CD14-positive monocyte (primary cell): ENCODE results near the gene ZNF680. TPM values are rescaled to one million over a fixed set of nuclear protein-coding genes. Genes with fewer than 3 reads are reported as not detected.

Source experiments
- DNase-seq, 3 donors: peaks; one replicate each; pipeline ENCODE4 v3.0.0-alpha.2; 2011 to 2022
- H2AFZ ChIP-seq: 2 replicates; pipeline ENCODE4 v1.6.0; 2012; ENCODE audit warnings: mild to moderate bottlenecking, low read depth, low read length, inconsistent platforms; ENCODE audit not compliant: insufficient read depth, poor library complexity, severe bottlenecking
- H3K27ac ChIP-seq, 2 donors: 1 replicate in 1 of 2; 2 replicates in 1 of 2; pipeline ENCODE4 v1.5.1; 2012 to 2013; ENCODE audit warnings: low read length in 2 of 2, control low read depth in 1 of 2, inconsistent platforms in 1 of 2, low read depth in 1 of 2, mild to moderate bottlenecking in 1 of 2
- H3K27me3 ChIP-seq, 2 donors: one replicate each; pipeline versions ENCODE4 v1.6.0 to v1.6.1; 2011 to 2013; ENCODE audit warnings: low read length in 2 of 2; ENCODE audit not compliant: control insufficient read depth in 2 of 2, insufficient read depth in 2 of 2
- H3K36me3 ChIP-seq, 2 donors: replicated peaks in 1 of 2; 1 replicate in 1 of 2; 2 replicates in 1 of 2; pipeline versions ENCODE4 v1.5.1 to v1.6.1; 2012 to 2013; ENCODE audit warnings: low read length in 2 of 2, control low read depth in 1 of 2, inconsistent platforms in 1 of 2, mild to moderate bottlenecking in 1 of 2; ENCODE audit not compliant: insufficient read depth in 2 of 2, control insufficient read depth in 1 of 2
- H3K4me1 ChIP-seq, 2 donors: 1 replicate in 1 of 2; 2 replicates in 1 of 2; pipeline versions ENCODE4 v1.5.1 to v1.6.1; 2012 to 2013; ENCODE audit warnings: low read length in 2 of 2, control low read depth in 1 of 2, inconsistent platforms in 1 of 2, mild to moderate bottlenecking in 1 of 2, moderate library complexity in 1 of 2; ENCODE audit not compliant: insufficient read depth in 2 of 2, control insufficient read depth in 1 of 2
- H3K4me2 ChIP-seq: replicated peaks from 2 replicates; pipeline ENCODE3; 2012; ENCODE audit warnings: low read length, moderate library complexity, mild to moderate bottlenecking; ENCODE audit not compliant: poor library complexity, severe bottlenecking; ENCODE audit errors: extremely low read depth
- H3K4me3 ChIP-seq, 3 experiments: fragments of 200-600 bp in 1 of 3; sonication (generic) in 1 of 3; replicated peaks in 1 of 3; 1 replicate in 2 of 3; 2 replicates in 1 of 3; pipeline ENCODE4 v1.5.1; 2011 to 2013; ENCODE audit warnings: low read length in 3 of 3, mild to moderate bottlenecking in 3 of 3, control low read depth in 2 of 3, low read depth in 2 of 3, inconsistent platforms in 1 of 3, moderate library complexity in 1 of 3
- H3K79me2 ChIP-seq: 2 replicates; pipeline ENCODE4 v1.6.0; 2012; ENCODE audit warnings: mild to moderate bottlenecking, control low read depth, inconsistent platforms, low read length, moderate library complexity; ENCODE audit not compliant: insufficient read depth
- H3K9ac ChIP-seq: 2 replicates; pipeline ENCODE4 v1.6.0; 2017; ENCODE audit warnings: low read length, mild to moderate bottlenecking; ENCODE audit not compliant: insufficient read depth, poor library complexity, severe bottlenecking
- H3K9me3 ChIP-seq, 2 donors: replicated peaks in 1 of 2; 1 replicate in 1 of 2; 2 replicates in 1 of 2; pipeline versions ENCODE4 v1.5.1 to v1.6.1; 2012 to 2013; ENCODE audit warnings: low read length in 2 of 2, control low read depth in 1 of 2; ENCODE audit not compliant: control insufficient read depth in 1 of 2, insufficient read depth in 1 of 2
- H4K20me1 ChIP-seq: 2 replicates; pipeline ENCODE4 v1.6.0; 2012; ENCODE audit warnings: mild to moderate bottlenecking, low read length, control low read depth, moderate library complexity; ENCODE audit not compliant: insufficient read depth
- H3K27ac Mint-ChIP-seq, 7 donors: one replicate each; pipeline ENCODE4 v1.8.0; 2020; ENCODE audit warnings: mild to moderate bottlenecking in 7 of 7, mixed read lengths in 7 of 7, moderate library complexity in 6 of 7, inconsistent platforms in 2 of 7
- H3K27me3 Mint-ChIP-seq, 3 donors: one replicate each; pipeline ENCODE4 v1.8.0; 2021 to 2022; ENCODE audit warnings: low read depth in 3 of 3, mild to moderate bottlenecking in 3 of 3, mixed read lengths in 3 of 3, moderate library complexity in 3 of 3, inconsistent platforms in 1 of 3
- H3K36me3 Mint-ChIP-seq, 2 donors: one replicate each; pipeline ENCODE4 v1.8.0; 2020; ENCODE audit warnings: mixed read lengths in 2 of 2, inconsistent platforms in 1 of 2, mild to moderate bottlenecking in 1 of 2
- H3K4me1 Mint-ChIP-seq: one replicate; pipeline ENCODE4 v1.8.0; 2020; ENCODE audit warnings: mild to moderate bottlenecking, mixed read lengths
- H3K4me3 Mint-ChIP-seq, 2 donors: one replicate each; pipeline ENCODE4 v1.8.0; 2020; ENCODE audit warnings: mild to moderate bottlenecking in 2 of 2, mixed read lengths in 2 of 2, moderate library complexity in 1 of 2
- H3K9me3 Mint-ChIP-seq, 7 donors: one replicate each; pipeline ENCODE4 v1.8.0; 2020 to 2022; ENCODE audit warnings: mixed read lengths in 7 of 7, mild to moderate bottlenecking in 6 of 7, moderate library complexity in 6 of 7, inconsistent platforms in 2 of 7
- CTCF ChIP-seq: fragments of 200-600 bp; IDR thresholded peaks from one replicate; pipeline ENCODE4 v1.8.0; 2022; ENCODE audit warnings: antibody characterized with exemption, mild to moderate bottlenecking
- WGBS: methylation state at CpG from one replicate; pipeline ENCODE4 v1.1.5; 2013; ENCODE audit warnings: missing lambda C conversion rate; ENCODE audit not compliant: insufficient coverage; 5-methylcytosine and 5-hydroxymethylcytosine counted together
- intact Hi-C, 2 donors: fragments of 100-400 bp; cut with micrococcal nuclease; formaldehyde crosslinking; loops; one replicate each; pipeline versions ENCODE4 v1.15.0 to v1.15.1; 2023
- polyA plus RNA-seq, 3 donors: library from polyadenylated mRNA; depleted of rRNA in 1 of 3; unstranded in 2 of 3; stranded (reverse) in 1 of 3; fragments of 300-500 nt in 2 of 3; fragments of >200 nt in 1 of 3; fragmentation: Illumina TruSeq in 2 of 3; gene quantifications; 1 replicate in 2 of 3; 2 replicates in 1 of 3; pipeline ENCODE4 v1.2.3, GENCODE V29; 2012 to 2021

ZNF680 gene
- polyA plus RNA-seq, 3 donors: 0.69 to 1.6 (median 1.5) TPM

GRCh38 chr7:64515330-64515729, 47.5 kb downstream of the ZNF680 start:
- intact Hi-C loops: no loop called here

GRCh38 chr7:64509583-64509982, 53.3 kb downstream of the ZNF680 start:
- Mint-ChIP-seq H3K4me3 (no peak overlapping the region), H3K9me3 (peaks cover 20 to 60% (median 53%) of the 10 kb centered on the region in 7 donors), H3K36me3 (peaks cover 10 to 16% of the 10 kb centered on the region in 2 donors), H3K4me1 (no peaks in the 10 kb centered on the region), H3K27ac (no peak overlapping the region), H3K27me3 (no peaks in the 10 kb centered on the region)
- Histone ChIP-seq H3K9ac (no peak overlapping the region), H3K27me3 (no peaks in the 10 kb centered on the region), H3K4me2 (no peak overlapping the region), H3K9me3 (peaks cover 44 to 60% of the 10 kb centered on the region in 2 donors), H3K79me2 (no peaks in the 10 kb centered on the region), H3K4me3 (peak overlapping the region in 1 of 3 experiments; percentile 33), H4K20me1 (no peaks in the 10 kb centered on the region), H2AFZ (no peak overlapping the region), H3K27ac (no peak overlapping the region), H3K4me1 (no peaks in the 10 kb centered on the region), H3K36me3 (peaks cover 0 to 6% of the 10 kb centered on the region in 2 donors)
- no peak for DNase-seq
- intact Hi-C loops: no loop called here
- WGBS: no CpG with 5 or more reads among the region's 2 CpGs
- TF ChIP-seq CTCF: no peak

More at GRCh38 chr7:64515330-64515729, 47.5 kb downstream of the ZNF680 start:
- Histone ChIP-seq H3K27me3 (no peaks in the 10 kb centered on the region), H3K27ac (no peak overlapping the region), H3K4me2 (no peak overlapping the region), H3K4me3 (no peak overlapping the region), H2AFZ (no peak overlapping the region), H3K4me1 (no peaks in the 10 kb centered on the region), H3K9ac (no peak overlapping the region), H3K79me2 (no peaks in the 10 kb centered on the region), H4K20me1 (no peaks in the 10 kb centered on the region), H3K9me3 (peaks cover 40 to 70% of the 10 kb centered on the region in 2 donors), H3K36me3 (no peaks in the 10 kb centered on the region)
- Mint-ChIP-seq H3K4me1 (no peaks in the 10 kb centered on the region), H3K27me3 (no peaks in the 10 kb centered on the region), H3K9me3 (peaks cover 36 to 75% (median 64%) of the 10 kb centered on the region in 7 donors), H3K36me3 (peaks cover 7 to 37% of the 10 kb centered on the region in 2 donors), H3K4me3 (no peak overlapping the region), H3K27ac (no peak overlapping the region)
- no peak for TF ChIP-seq CTCF
- DNase-seq: no peak
